ENCODE data around the gene DERA. TPM values are rescaled to one million over a fixed set of nuclear protein-coding genes. Genes with fewer than 3 reads are reported as not detected.

The DERA gene
- polyA plus RNA-seq, 1 donor (not counting 4 experiments of a cell fraction or from before 2014, with no cell fraction given) = 34.2 TPM

DNA sequence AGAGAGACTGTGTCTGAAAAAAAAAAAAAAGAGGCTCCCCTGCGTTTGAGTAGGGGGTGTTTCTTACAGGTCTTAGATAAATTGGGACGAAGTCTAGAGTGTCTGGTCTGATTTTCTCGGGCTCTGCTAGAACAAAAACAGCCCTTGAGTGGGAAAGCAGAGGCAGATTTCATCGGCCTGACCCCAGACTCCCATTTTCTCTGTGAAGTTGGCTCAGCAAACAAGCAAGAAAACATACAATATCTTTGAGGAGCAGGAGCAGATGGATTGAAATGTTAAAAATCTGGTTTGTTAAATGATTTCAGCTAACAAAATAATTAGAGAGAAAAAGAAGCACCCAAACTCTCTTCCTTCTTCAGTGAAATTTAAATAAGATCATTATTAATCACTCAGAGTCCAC, 44.1 kb downstream of the DERA start:
- Histone ChIP-seq H3K27me3 (ENCODE audit: control insufficient read depth, extremely low read depth, insufficient read depth, low read length) (no peaks in the 10 kb centered on the region), H3K36me3 (ENCODE audit: control insufficient read depth in 2 of 2, extremely low read depth in 1 of 2, insufficient read depth in 2 of 2, low read length in 2 of 2) (no peaks in the 10 kb centered on the region), H3K4me2 (ENCODE audit: control insufficient read depth, extremely low read depth, insufficient read depth, low read depth, low read length) (no peak overlapping the region), H2AFZ (ENCODE audit: control insufficient read depth, low read length) (no peak overlapping the region), H3K79me2 (ENCODE audit: control insufficient read depth, insufficient read depth, low read length) (peaks cover 7% of the 10 kb centered on the region), H4K20me1 (ENCODE audit: control insufficient read depth, extremely low read depth, insufficient read depth, low read length) (no peaks in the 10 kb centered on the region), H3K9ac (ENCODE audit: control insufficient read depth, extremely low read depth, insufficient read depth, low read length) (no peak overlapping the region), H3K4me1 (ENCODE audit: control insufficient read depth, extremely low read depth, insufficient read depth, low read length) (peaks cover 23% of the 10 kb centered on the region), H3K9me3 (ENCODE audit: control insufficient read depth, low read depth, low read length) (no peaks in the 10 kb centered on the region), H3K4me3 (ENCODE audit: control insufficient read depth in 2 of 3, extremely low read depth in 1 of 3, insufficient read depth in 2 of 3, low read depth in 1 of 3, low read length in 3 of 3) (no peak overlapping the region), H3K9me1 (ENCODE audit: control insufficient read depth, extremely low read depth, insufficient read depth, low read length) (no peaks in the 10 kb centered on the region), H3K27ac (ENCODE audit: control insufficient read depth, insufficient read depth, low read length) (peak overlapping the region; percentile 94)
- dilution Hi-C loops (cut with MboI; ENCODE audit: extremely low pct_ligation_motif_present, low sequenced_read_pairs) = no loop called here
- FAIRE-seq (no peak), DNase-seq (ENCODE audit: low read depth, low spot score) (no peak)
- no peak for TF ChIP-seq EZH2 (IDR thresholded peaks at IDR 0.05; ENCODE audit: low read length)
- TF ChIP-seq CTCF (optimal IDR thresholded peaks at IDR 0.05 in 1 of 3, IDR thresholded peaks at IDR 0.05 in 1 of 3, conservative IDR thresholded peaks at IDR 0.05 in 1 of 3; ENCODE audit: extremely low read depth in 1 of 3, insufficient read depth in 2 of 3, low read length in 3 of 3) = no peak

DNA sequence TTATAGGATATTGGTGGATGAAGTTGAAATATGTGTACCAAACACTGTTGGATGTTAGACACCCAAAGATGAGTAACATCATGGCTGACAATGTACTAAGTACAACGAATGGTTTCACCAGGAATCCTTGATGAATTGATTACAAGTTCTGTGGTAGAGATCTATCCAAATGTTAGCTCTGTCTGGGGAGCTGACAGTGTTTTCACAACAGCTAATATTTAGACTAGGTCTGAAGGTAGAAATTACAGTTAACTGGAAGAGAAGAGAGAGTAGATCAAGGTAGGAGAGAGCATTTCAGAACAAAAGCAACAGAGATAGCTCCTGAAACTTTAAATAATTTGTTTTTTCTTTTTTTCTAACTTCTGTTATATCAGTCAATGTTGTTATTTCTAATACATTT, 44.9 kb downstream of the DERA start:
- Histone ChIP-seq H3K27ac (ENCODE audit: control insufficient read depth, insufficient read depth, low read length) (peak overlapping the region; percentile 94), H3K9ac (ENCODE audit: control insufficient read depth, extremely low read depth, insufficient read depth, low read length) (peak overlapping the region; percentile 65), H3K36me3 (ENCODE audit: control insufficient read depth in 2 of 2, extremely low read depth in 1 of 2, insufficient read depth in 2 of 2, low read length in 2 of 2) (peaks cover 2 to 4% of the 10 kb centered on the region in 2 experiments), H4K20me1 (ENCODE audit: control insufficient read depth, extremely low read depth, insufficient read depth, low read length) (no peaks in the 10 kb centered on the region), H2AFZ (ENCODE audit: control insufficient read depth, low read length) (peak overlapping the region; percentile 69), H3K27me3 (ENCODE audit: control insufficient read depth, extremely low read depth, insufficient read depth, low read length) (no peaks in the 10 kb centered on the region), H3K79me2 (ENCODE audit: control insufficient read depth, insufficient read depth, low read length) (peaks cover 5% of the 10 kb centered on the region), H3K9me1 (ENCODE audit: control insufficient read depth, extremely low read depth, insufficient read depth, low read length) (no peaks in the 10 kb centered on the region), H3K4me3 (ENCODE audit: control insufficient read depth in 2 of 3, extremely low read depth in 1 of 3, insufficient read depth in 2 of 3, low read depth in 1 of 3, low read length in 3 of 3) (no peak overlapping the region), H3K4me2 (ENCODE audit: control insufficient read depth, extremely low read depth, insufficient read depth, low read depth, low read length) (peak overlapping the region; percentile 70), H3K4me1 (ENCODE audit: control insufficient read depth, extremely low read depth, insufficient read depth, low read length) (peaks cover 23% of the 10 kb centered on the region), H3K9me3 (ENCODE audit: control insufficient read depth, low read depth, low read length) (no peaks in the 10 kb centered on the region)
- dilution Hi-C loops (cut with MboI; ENCODE audit: extremely low pct_ligation_motif_present, low sequenced_read_pairs) = no loop called here
- peak; percentile 61 for FAIRE-seq
- no peak for DNase-seq (ENCODE audit: low read depth, low spot score)
- TF ChIP-seq CTCF (optimal IDR thresholded peaks at IDR 0.05 in 1 of 3, IDR thresholded peaks at IDR 0.05 in 1 of 3, conservative IDR thresholded peaks at IDR 0.05 in 1 of 3; ENCODE audit: extremely low read depth in 1 of 3, insufficient read depth in 2 of 3, low read length in 3 of 3) = no peak

All from keratinocyte (primary cell).